T-helper 17 cell (primary cell): ENCODE data around the gene GABRG3. TPM values are rescaled to one million over a fixed set of nuclear protein-coding genes. Genes with fewer than 3 reads are reported as not detected.

Source experiments
- ATAC-seq: fragments of 150-1000 bp; cut with Tn5 transposase; 2 replicates; pipeline ENCODE4 v1.10.0; 2021; ENCODE audit warnings: mild to moderate bottlenecking, moderate library complexity
- DNase-seq, 3 donors: peaks; one replicate each; pipeline versions ENCODE4 v3.0.0 to v3.0.0-alpha.2; 2020 to 2021
- H3K9me3 ChIP-seq: one replicate; pipeline ENCODE4 v1.7.0; 2013; ENCODE audit warnings: low read length, mild to moderate bottlenecking; ENCODE audit not compliant: control insufficient read depth, poor library complexity, severe bottlenecking
- H3K27ac Mint-ChIP-seq: one replicate; pipeline ENCODE4 v1.8.0; 2022; ENCODE audit warnings: mild to moderate bottlenecking, moderate library complexity, mixed read lengths
- H3K27me3 Mint-ChIP-seq: one replicate; pipeline ENCODE4 v1.8.0; 2022; ENCODE audit warnings: mixed read lengths
- H3K36me3 Mint-ChIP-seq: one replicate; pipeline ENCODE4 v1.8.0; 2022; ENCODE audit warnings: low read depth, mixed read lengths
- H3K4me1 Mint-ChIP-seq: one replicate; pipeline ENCODE4 v1.8.0; 2022; ENCODE audit warnings: mild to moderate bottlenecking, mixed read lengths
- H3K4me3 Mint-ChIP-seq: one replicate; pipeline ENCODE4 v1.8.0; 2022; ENCODE audit warnings: mild to moderate bottlenecking, moderate library complexity, mixed read lengths
- total RNA-seq, 4 donors: library from RNA in 2 of 4; stranded (reverse) in 2 of 4; gene quantifications; one replicate each; pipeline ENCODE4 v1.2.3 and lab custom pipeline; 2022 to 2026

The GABRG3 gene
- total RNA-seq, 2 donors from 2014 or later: not detected

DNA sequence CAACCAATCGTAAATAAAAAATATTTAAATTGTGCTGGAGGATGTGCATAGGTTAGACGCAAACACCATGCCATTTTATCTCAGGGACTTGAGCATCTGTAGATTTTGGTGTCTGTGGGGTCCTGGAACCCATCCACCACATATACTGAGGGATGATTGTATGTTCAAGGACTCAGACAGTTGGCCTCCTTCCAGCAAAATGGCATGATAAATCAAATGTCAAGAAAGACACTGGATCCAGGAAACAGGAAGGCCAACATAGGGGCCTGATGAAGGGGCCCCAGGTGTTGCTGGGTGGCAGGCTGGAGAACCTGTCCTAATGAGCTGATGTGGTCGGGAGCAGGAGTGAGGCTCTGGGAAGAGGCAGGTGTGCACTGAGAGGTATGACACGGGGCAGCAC lies 289.5 kb downstream of the GABRG3 start:
- DNase-seq (no peak), ATAC-seq (no peak)
- H3K36me3 Mint-ChIP-seq: no peaks in the 10 kb centered on the region
- no peak overlapping the region for H3K27ac Mint-ChIP-seq
- no peaks in the 10 kb centered on the region for H3K4me1 Mint-ChIP-seq
- no peak overlapping the region for H3K4me3 Mint-ChIP-seq
- H3K27me3 Mint-ChIP-seq: no peaks in the 10 kb centered on the region
- H3K9me3 ChIP-seq: no peaks in the 10 kb centered on the region

GRCh38 chr15:27268923-27269322 lies 297.9 kb downstream of the GABRG3 start:
- no peaks in the 10 kb centered on the region for H3K36me3 Mint-ChIP-seq
- H3K9me3 ChIP-seq: peaks cover 4% of the 10 kb centered on the region
- no peak overlapping the region for H3K27ac Mint-ChIP-seq
- H3K4me1 Mint-ChIP-seq: no peaks in the 10 kb centered on the region
- DNase-seq: no peak
- H3K27me3 Mint-ChIP-seq: no peaks in the 10 kb centered on the region
- H3K4me3 Mint-ChIP-seq: no peak overlapping the region
- ATAC-seq: no peak

DNA sequence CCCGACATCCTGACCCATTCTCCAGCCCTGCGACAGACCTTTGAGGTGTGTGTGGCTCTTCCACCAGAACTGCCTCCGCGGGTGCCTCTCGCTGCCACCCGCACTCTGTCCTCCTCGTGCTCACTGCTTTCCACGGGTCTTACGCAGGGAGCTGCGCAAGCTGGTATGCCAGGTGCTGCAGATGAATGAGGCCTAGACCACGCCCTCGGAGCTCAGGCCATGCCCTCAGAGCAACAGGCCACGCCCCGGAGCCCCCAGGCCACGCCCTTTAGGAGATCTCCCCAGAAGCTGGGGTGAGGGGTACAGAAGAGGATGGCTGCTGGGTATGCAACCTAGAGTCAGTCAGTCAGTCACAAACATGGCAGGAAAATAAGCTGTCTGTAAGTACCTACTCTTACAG lies 300.3 kb downstream of the GABRG3 start:
- no peak overlapping the region for H3K4me3 Mint-ChIP-seq
- no peak for DNase-seq
- H3K4me1 Mint-ChIP-seq: no peaks in the 10 kb centered on the region
- H3K9me3 ChIP-seq: peaks cover 6% of the 10 kb centered on the region
- no peaks in the 10 kb centered on the region for H3K27me3 Mint-ChIP-seq
- H3K36me3 Mint-ChIP-seq: no peaks in the 10 kb centered on the region
- ATAC-seq: no peak
- no peak overlapping the region for H3K27ac Mint-ChIP-seq

DNA sequence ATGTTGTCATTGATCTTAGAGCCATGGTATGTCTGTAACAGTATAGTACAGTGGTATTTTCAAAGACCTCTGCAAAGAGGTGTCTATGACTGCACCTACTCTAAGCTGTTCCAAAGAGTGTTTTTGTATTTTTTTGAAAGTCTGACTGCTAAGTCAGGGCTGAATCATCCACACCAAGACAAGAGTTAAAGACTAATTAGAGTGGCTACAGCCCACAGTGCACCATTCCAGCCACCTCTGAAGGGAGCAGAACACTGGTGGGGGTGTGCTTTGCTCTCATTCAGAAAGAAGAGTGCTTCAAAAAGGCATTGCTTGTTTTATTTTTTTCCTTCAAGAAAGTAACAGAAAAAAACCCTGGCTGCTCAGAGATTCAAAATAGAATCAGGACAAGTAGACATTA lies 301.4 kb downstream of the GABRG3 start:
- H3K4me3 Mint-ChIP-seq: no peak overlapping the region
- H3K27ac Mint-ChIP-seq: no peak overlapping the region
- H3K27me3 Mint-ChIP-seq: no peaks in the 10 kb centered on the region
- peaks cover 7% of the 10 kb centered on the region for H3K9me3 ChIP-seq
- H3K4me1 Mint-ChIP-seq: no peaks in the 10 kb centered on the region
- DNase-seq (no peak), ATAC-seq (no peak)
- H3K36me3 Mint-ChIP-seq: no peaks in the 10 kb centered on the region

- Mint-ChIP-seq H3K4me1 (no peaks in the 10 kb centered on the region), H3K36me3 (no peaks in the 10 kb centered on the region), H3K4me3 (no peak overlapping the region), H3K27ac (no peak overlapping the region), H3K27me3 (no peaks in the 10 kb centered on the region)
- ATAC-seq (no peak), DNase-seq (no peak)
- peaks cover 7% of the 10 kb centered on the region for H3K9me3 ChIP-seq
Measured at GRCh38 chr15:27273506-27273905, 302.5 kb downstream of the GABRG3 start.

DNA sequence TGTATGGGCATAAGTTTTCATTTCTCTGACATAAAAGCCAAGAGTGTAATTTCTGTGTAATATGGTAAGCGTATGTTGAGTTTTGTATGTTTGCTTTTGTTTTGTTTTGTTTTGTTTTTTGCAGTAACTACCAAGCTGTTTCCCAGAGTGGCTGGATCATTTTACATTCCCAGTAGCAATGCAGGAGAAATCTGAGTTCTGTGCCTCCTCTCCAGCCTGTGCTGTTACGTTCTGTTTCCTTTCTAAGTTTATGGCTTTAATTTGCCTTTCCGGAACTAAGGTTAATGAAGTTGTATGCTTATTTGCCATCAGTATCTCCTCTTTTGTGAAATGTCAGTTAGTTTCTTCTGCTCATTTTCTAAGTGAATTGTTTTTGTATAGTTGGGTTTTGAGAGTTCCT lies 307.8 kb downstream of the GABRG3 start:
- no peaks in the 10 kb centered on the region for H3K4me1 Mint-ChIP-seq
- no peak for ATAC-seq

DNA sequence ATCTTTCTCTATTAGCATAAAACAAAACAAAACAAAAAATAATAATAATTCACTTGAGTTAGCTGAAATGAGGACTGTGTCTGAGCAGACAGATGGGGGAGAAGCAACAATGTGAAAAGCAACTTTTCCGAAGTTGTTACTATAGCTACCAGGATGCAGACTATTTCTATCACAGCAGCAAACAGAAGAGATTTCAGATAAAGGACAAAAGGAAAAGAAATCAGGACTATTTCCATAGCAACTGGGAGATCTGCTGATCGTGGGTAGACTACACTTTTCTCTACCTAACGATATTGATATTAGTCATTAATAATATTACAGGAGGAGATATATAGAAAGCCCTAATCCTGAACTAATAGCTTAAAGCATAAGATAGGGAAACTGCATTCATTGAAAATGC lies 321.7 kb downstream of the GABRG3 start:
- Mint-ChIP-seq H3K4me3 (no peak overlapping the region), H3K36me3 (no peaks in the 10 kb centered on the region), H3K27me3 (no peaks in the 10 kb centered on the region), H3K27ac (no peak overlapping the region), H3K4me1 (no peaks in the 10 kb centered on the region)
- no peak for DNase-seq
- no peaks in the 10 kb centered on the region for H3K9me3 ChIP-seq
- no peak for ATAC-seq

More for the DNA sequence above, 307.8 kb downstream of the GABRG3 start:
- Mint-ChIP-seq H3K36me3 (no peaks in the 10 kb centered on the region), H3K27ac (no peak overlapping the region), H3K27me3 (no peaks in the 10 kb centered on the region), H3K4me3 (no peak overlapping the region)
- no peak for DNase-seq
- H3K9me3 ChIP-seq: peaks cover 3% of the 10 kb centered on the region

- ATAC-seq (no peak), DNase-seq (no peak)
- Mint-ChIP-seq H3K36me3 (no peaks in the 10 kb centered on the region), H3K4me1 (no peaks in the 10 kb centered on the region), H3K27ac (no peak overlapping the region), H3K4me3 (no peak overlapping the region), H3K27me3 (no peaks in the 10 kb centered on the region)
- H3K9me3 ChIP-seq: no peaks in the 10 kb centered on the region
Measured at GRCh38 chr15:27293607-27294006, 322.6 kb downstream of the GABRG3 start.

- Mint-ChIP-seq H3K4me3 (no peak overlapping the region), H3K4me1 (no peaks in the 10 kb centered on the region), H3K36me3 (no peaks in the 10 kb centered on the region), H3K27me3 (no peaks in the 10 kb centered on the region), H3K27ac (no peak overlapping the region)
- DNase-seq (no peak), ATAC-seq (no peak)
- no peaks in the 10 kb centered on the region for H3K9me3 ChIP-seq
Measured at GRCh38 chr15:27317736-27318135, 346.8 kb downstream of the GABRG3 start.

DNA sequence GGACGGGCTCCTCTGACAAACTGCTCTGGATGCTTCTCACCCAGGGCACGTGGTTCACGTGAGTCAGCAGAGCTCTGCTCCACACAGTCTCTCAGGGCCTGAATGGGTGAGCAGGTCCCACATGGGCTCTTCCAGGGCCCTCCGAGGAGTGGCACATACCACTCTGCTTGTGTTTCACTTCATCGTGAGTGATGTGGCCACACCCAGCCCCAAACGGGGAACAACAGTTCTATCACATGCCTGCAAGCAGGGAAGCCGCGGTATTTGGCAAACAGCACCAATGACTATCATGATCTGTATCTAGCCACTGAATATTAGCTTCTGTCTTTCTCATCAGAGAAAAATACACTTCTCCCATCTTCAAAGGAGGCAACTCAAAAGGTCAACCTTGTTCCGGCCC lies 352.8 kb downstream of the GABRG3 start:
- no peak for DNase-seq
- Mint-ChIP-seq H3K27me3 (no peaks in the 10 kb centered on the region), H3K27ac (no peak overlapping the region), H3K36me3 (no peaks in the 10 kb centered on the region), H3K4me1 (no peaks in the 10 kb centered on the region), H3K4me3 (no peak overlapping the region)
- H3K9me3 ChIP-seq: peaks cover 3% of the 10 kb centered on the region
- ATAC-seq: no peak

DNA sequence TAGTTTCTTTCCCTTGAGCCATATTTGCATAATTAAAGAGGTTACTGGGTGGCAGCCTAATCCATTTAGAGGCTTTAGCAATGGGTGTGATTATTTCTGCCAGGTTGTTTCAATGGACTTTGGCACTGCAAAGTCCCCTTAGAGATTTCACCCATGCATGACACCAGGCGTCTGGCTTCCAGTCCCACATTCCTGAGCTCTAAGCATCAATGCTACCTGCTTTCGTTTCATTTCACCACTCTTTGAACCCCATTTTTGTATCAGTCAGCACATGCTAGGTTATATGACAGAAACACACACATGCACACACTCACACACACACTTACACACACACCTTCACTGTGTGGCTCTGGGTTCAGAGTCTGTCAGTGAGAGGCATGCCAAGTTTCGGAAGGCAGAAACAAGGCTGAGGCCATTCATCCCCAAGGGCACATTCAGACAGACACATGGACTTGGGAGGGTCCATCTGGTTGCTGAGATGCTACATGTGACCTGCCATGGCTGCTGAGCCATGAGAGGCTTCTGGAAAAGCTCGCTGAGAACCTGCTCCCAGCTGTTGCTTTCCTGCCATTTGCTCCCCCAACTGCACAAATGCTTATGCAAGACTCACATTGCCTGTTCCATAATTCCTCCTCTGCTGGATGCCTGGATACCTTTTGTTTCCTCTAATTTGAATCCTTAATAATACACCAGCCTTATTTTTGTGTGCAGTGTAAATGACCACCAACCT lies 354.1 kb downstream of the GABRG3 start:
- H3K9me3 ChIP-seq: peaks cover 3% of the 10 kb centered on the region
- H3K27ac Mint-ChIP-seq: no peak overlapping the region
- no peaks in the 10 kb centered on the region for H3K4me1 Mint-ChIP-seq
- no peaks in the 10 kb centered on the region for H3K27me3 Mint-ChIP-seq
- ATAC-seq (no peak), DNase-seq (no peak)
- no peak overlapping the region for H3K4me3 Mint-ChIP-seq
- no peaks in the 10 kb centered on the region for H3K36me3 Mint-ChIP-seq

DNA sequence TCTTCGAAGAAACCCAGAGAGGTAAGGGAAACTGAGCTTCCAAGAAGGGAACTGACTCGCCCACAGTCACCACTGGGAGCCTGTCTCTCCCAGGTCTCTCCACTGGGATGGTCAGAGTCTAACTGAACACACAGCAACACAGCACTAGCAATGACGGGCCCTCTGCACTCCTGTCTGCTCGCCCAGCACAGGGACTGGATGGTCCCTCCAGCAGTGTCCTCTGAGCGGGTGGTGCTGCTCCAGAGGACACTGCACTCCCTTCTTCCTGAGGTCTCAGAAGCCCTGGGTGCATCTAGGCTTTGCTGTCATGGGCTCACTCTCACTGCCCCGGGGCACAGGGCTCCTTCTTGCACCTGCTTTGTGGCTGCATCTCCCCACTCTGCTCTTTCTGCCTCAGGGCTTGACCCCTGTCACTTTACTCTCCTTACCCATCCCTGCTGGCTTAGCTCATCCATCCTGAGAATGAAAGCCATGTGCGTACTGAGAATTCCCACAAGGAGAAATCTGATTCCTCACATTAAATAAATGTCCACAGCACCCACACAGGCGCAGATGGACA lies 356.6 kb downstream of the GABRG3 start:
- ATAC-seq: no peak
- no peaks in the 10 kb centered on the region for H3K4me1 Mint-ChIP-seq
- no peaks in the 10 kb centered on the region for H3K27me3 Mint-ChIP-seq
- no peak overlapping the region for H3K4me3 Mint-ChIP-seq
- H3K36me3 Mint-ChIP-seq: no peaks in the 10 kb centered on the region
- H3K9me3 ChIP-seq: peaks cover 3% of the 10 kb centered on the region
- no peak overlapping the region for H3K27ac Mint-ChIP-seq
- DNase-seq: no peak

- H3K27me3 Mint-ChIP-seq: no peaks in the 10 kb centered on the region
- no peak overlapping the region for H3K27ac Mint-ChIP-seq
- H3K9me3 ChIP-seq: peaks cover 3% of the 10 kb centered on the region
- DNase-seq (no peak), ATAC-seq (no peak)
- H3K36me3 Mint-ChIP-seq: no peaks in the 10 kb centered on the region
- H3K4me1 Mint-ChIP-seq: no peaks in the 10 kb centered on the region
- no peak overlapping the region for H3K4me3 Mint-ChIP-seq
Measured at GRCh38 chr15:27328186-27328585, 357.2 kb downstream of the GABRG3 start.

- H3K27ac Mint-ChIP-seq: no peak overlapping the region
- no peak for ATAC-seq
Measured at GRCh38 chr15:27328608-27329007, 357.6 kb downstream of the GABRG3 start.

More at GRCh38 chr15:27328608-27329007, 357.6 kb downstream of the GABRG3 start:
- Mint-ChIP-seq H3K4me3 (no peak overlapping the region), H3K27me3 (no peaks in the 10 kb centered on the region), H3K4me1 (no peaks in the 10 kb centered on the region), H3K36me3 (no peaks in the 10 kb centered on the region)
- peaks cover 3% of the 10 kb centered on the region for H3K9me3 ChIP-seq
- no peak for DNase-seq
